ENCODE data around the gene ZNF432.

Gene ZNF432

DNA sequence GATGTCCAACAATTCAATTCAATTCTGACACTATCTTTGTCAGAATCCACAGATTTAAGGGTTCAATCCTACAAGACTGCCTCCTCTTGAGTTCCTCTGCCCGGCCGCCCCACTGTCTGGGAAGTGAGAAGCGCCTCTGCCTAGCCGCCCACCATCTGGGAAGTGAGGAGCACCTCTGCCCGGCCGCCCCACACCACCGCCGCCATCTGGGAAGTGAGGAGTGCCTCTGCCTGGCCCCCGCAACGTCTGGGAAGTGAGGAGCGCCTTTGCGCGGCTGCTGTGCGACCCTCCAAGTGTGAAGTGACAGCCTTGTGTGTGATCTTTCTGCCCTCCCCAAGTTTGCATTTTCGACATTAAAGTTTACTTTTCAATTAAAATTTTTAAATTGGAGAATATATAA is 26.4 kb downstream of the ZNF432 start:
- Histone ChIP-seq H3K4me3 (ENCODE audit: low read depth, low read length) (no peak overlapping the region), H3K27ac (no peak overlapping the region), H3K4me2 (ENCODE audit: low read length) (no peak overlapping the region), H3K79me2 (no peaks in the 10 kb centered on the region), H3K4me1 (no peaks in the 10 kb centered on the region), H2AFZ (no peak overlapping the region), H3K27me3 (ENCODE audit: control insufficient read depth, insufficient read depth, low read length) (no peaks in the 10 kb centered on the region), H3K9me3 (ENCODE audit: control insufficient read depth, low read length) (no peaks in the 10 kb centered on the region), H3K36me3 (ENCODE audit: control insufficient read depth, insufficient read depth, low read length) (no peaks in the 10 kb centered on the region), H3K9ac (no peak overlapping the region)
- TF ChIP-seq, protein P1, sequence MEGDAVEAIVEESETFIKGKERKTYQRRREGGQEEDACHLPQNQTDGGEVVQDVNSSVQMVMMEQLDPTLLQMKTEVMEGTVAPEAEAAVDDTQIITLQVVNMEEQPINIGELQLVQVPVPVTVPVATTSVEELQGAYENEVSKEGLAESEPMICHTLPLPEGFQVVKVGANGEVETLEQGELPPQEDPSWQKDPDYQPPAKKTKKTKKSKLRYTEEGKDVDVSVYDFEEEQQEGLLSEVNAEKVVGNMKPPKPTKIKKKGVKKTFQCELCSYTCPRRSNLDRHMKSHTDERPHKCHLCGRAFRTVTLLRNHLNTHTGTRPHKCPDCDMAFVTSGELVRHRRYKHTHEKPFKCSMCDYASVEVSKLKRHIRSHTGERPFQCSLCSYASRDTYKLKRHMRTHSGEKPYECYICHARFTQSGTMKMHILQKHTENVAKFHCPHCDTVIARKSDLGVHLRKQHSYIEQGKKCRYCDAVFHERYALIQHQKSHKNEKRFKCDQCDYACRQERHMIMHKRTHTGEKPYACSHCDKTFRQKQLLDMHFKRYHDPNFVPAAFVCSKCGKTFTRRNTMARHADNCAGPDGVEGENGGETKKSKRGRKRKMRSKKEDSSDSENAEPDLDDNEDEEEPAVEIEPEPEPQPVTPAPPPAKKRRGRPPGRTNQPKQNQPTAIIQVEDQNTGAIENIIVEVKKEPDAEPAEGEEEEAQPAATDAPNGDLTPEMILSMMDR (IDR thresholded peaks at IDR 0.05) = no peak

DNA sequence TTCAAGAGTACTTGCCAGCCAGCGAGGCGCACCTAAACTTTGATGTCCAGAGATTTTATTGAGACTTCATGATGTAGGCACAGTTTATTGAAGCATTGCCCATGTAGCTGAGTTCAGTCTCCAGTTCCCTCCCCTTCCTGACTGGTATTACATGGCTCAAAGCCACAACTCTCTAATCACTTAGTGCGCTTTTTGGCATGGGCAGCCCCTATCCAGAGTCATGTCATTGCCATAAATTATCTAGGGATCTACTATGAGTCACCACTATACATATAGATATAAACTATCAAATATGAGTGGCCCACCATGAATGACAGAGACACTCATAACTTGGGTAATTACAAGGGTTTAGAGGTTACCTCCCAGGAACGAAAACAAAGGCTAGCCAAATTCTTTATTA is 28.1 kb downstream of the ZNF432 start:
- no peaks in the 10 kb centered on the region for H3K36me3 ChIP-seq (ENCODE audit: control insufficient read depth, insufficient read depth, low read length)
- TF ChIP-seq, protein P1 (IDR thresholded peaks at IDR 0.05) = no peak
- no peaks in the 10 kb centered on the region for H3K4me1 ChIP-seq
- no peaks in the 10 kb centered on the region for H3K9me3 ChIP-seq (ENCODE audit: control insufficient read depth, low read length)
- H3K27ac ChIP-seq = no peak overlapping the region
- H2AFZ ChIP-seq = no peak overlapping the region
- H3K79me2 ChIP-seq = no peaks in the 10 kb centered on the region
- H3K27me3 ChIP-seq (ENCODE audit: control insufficient read depth, insufficient read depth, low read length) = no peaks in the 10 kb centered on the region
- H3K4me2 ChIP-seq (ENCODE audit: low read length) = no peak overlapping the region
- no peak overlapping the region for H3K9ac ChIP-seq
- no peak overlapping the region for H3K4me3 ChIP-seq (ENCODE audit: low read depth, low read length)

DNA sequence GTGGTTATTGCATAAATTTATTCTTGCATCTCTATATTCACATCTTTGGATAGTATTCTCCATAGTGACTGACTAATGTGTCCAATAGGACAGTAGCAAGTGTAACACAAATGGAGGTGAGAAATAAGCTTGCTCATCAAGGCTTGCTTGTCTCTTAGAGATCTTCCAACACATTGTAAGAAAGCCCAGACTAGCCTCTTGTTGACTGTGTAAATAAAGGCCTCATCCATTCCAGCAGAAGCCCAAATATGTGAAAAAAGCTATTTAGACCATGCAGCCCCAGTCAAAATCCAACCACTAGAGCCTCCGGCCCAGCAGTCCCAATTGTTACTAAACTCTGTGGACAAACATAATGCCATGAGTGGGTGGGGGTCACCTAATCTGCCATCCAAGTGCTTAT is 38.0 kb downstream of the ZNF432 start:
- no peak overlapping the region for H3K4me3 ChIP-seq (ENCODE audit: low read depth, low read length)
- H3K4me1 ChIP-seq = no peaks in the 10 kb centered on the region
- no peak overlapping the region for H3K4me2 ChIP-seq (ENCODE audit: low read length)
- H3K9ac ChIP-seq = no peak overlapping the region
- H3K79me2 ChIP-seq = peaks cover 10% of the 10 kb centered on the region
- H3K36me3 ChIP-seq (ENCODE audit: control insufficient read depth, insufficient read depth, low read length) = no peaks in the 10 kb centered on the region
- H3K9me3 ChIP-seq (ENCODE audit: control insufficient read depth, low read length) = no peaks in the 10 kb centered on the region
- H3K27ac ChIP-seq = no peak overlapping the region
- H2AFZ ChIP-seq = no peak overlapping the region
- no peaks in the 10 kb centered on the region for H3K27me3 ChIP-seq (ENCODE audit: control insufficient read depth, insufficient read depth, low read length)
- TF ChIP-seq, protein P1 (IDR thresholded peaks at IDR 0.05) = no peak

DNA sequence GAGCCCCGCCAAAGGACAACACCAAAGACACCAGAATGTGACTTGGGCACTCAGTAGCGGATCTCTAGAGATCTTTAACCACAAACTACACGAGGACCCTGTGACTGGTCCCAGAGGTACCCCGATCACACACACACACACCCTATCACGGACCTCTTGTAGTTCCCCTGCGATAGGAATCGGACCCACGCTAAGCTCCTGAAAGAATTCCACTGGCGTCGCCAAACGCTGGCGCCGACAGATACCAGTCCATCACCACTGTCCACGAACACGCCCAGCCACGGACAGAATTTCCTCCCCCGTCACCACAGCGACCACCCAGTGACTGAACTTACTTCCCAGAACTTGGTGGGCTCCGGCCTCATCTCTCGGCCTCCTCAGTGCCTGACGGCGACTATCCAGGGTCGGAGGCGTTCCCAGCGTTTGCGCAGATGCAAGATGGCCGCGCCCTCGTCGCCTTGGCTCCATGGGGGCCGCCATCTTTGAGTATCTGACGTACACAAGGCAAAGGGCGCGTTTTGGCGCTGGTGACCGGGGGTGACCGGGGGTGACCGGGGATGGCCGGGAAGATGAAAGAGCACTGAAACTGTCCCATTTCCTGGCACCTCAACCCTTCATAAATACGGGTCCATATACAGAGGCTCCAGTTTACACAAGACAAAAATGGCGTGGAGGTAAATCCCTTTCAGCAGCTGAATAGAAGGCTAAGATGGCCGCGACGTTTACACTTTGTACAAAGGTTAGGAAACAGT is 40.7 kb downstream of the ZNF432 start, which contains the start of gene ZNF615:
TSS of gene ZNF615 (minus strand) at position 406 of the 752 bp plus-strand sequence. CDS start 4,500 bp downstream, outside the sequence.
- H3K79me2 ChIP-seq = peaks cover 23% of the 10 kb centered on the region
- peak within 1 kb of the TSS; percentile 100 for H2AFZ ChIP-seq
- H3K36me3 ChIP-seq (ENCODE audit: control insufficient read depth, insufficient read depth, low read length) = no peaks in the 10 kb centered on the region
- no peaks in the 10 kb centered on the region for H3K9me3 ChIP-seq (ENCODE audit: control insufficient read depth, low read length)
- H3K4me3 ChIP-seq (ENCODE audit: low read depth, low read length) = peak within 1 kb of the TSS; percentile 86
- peak within 1 kb of the TSS; percentile 80 for H3K9ac ChIP-seq
- no peaks in the 10 kb centered on the region for H3K27me3 ChIP-seq (ENCODE audit: control insufficient read depth, insufficient read depth, low read length)
- TF ChIP-seq, protein P1 (IDR thresholded peaks at IDR 0.05) = no peak
- peak within 1 kb of the TSS; percentile 85 for H3K4me2 ChIP-seq (ENCODE audit: low read length)
- no peaks in the 10 kb centered on the region for H3K4me1 ChIP-seq
- H3K27ac ChIP-seq = peak within 1 kb of the TSS; percentile 94

DNA sequence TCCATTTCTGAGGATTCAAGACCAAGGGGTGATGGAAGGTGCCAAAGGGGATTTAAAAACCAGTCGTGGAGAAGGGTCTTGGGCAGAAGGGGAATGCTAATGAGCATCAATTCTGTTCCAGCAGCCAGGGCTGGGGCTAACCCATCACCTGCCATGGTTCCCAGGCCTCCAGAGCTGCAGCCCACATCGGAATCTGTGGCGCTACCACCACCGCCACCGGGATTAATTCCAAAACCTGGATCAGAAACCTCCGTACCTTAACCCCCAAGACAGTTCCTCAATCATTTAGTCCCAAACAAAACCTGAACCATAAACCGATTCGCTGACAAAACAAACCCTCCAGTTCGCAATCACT is 41.2 kb downstream of the ZNF432 start:
- TF ChIP-seq, protein P1 (IDR thresholded peaks at IDR 0.05) = no peak
- H3K27me3 ChIP-seq (ENCODE audit: control insufficient read depth, insufficient read depth, low read length) = no peaks in the 10 kb centered on the region
- H3K9me3 ChIP-seq (ENCODE audit: control insufficient read depth, low read length) = no peaks in the 10 kb centered on the region

More for the DNA sequence above, 41.2 kb downstream of the ZNF432 start:
- Histone ChIP-seq H3K27ac (peak overlapping the region; percentile 94), H3K9ac (peak overlapping the region; percentile 80), H3K79me2 (peaks cover 23% of the 10 kb centered on the region), H3K4me3 (ENCODE audit: low read depth, low read length) (peak overlapping the region; percentile 86), H3K36me3 (ENCODE audit: control insufficient read depth, insufficient read depth, low read length) (no peaks in the 10 kb centered on the region), H2AFZ (peak overlapping the region; percentile 100), H3K4me1 (no peaks in the 10 kb centered on the region), H3K4me2 (ENCODE audit: low read length) (peak overlapping the region; percentile 85)

All from parathyroid adenoma (tissue), 2 donors.